MG63 (cell line): ENCODE results near the gene IDH3B. TPM values are rescaled to one million over a fixed set of nuclear protein-coding genes. Genes with fewer than 3 reads are reported as not detected.
A peak's percentile ranks its signal among the peaks of the same experiment; 100 is the strongest.
"Not testable (repeated sequence)": the region's sequence is repeated elsewhere in the genome, so short reads cannot be mapped to it uniquely, and the experiment has no call there.

Experiments
- DNase-seq: peaks from one replicate; pipeline ENCODE4 v3.0.0-alpha.2; 2020
- H3K27me3 ChIP-seq: fragments of 250-450 bp; sonication (Bioruptor Pico); 2 replicates; pipeline ENCODE4 v1.5.1; 2020; ENCODE audit warnings: mild to moderate bottlenecking, moderate library complexity
- H3K36me3 ChIP-seq: fragments of 250-450 bp; sonication (Bioruptor Pico); 2 replicates; pipeline ENCODE4 v1.5.1; 2020; ENCODE audit warnings: mild to moderate bottlenecking, moderate library complexity
- H3K4me3 ChIP-seq: fragments of 250-450 bp; sonication (Bioruptor Pico); 2 replicates; pipeline ENCODE4 v1.5.1; 2020; ENCODE audit warnings: mild to moderate bottlenecking, moderate library complexity
- H3K9me3 ChIP-seq: fragments of 250-450 bp; sonication (Bioruptor Pico); 2 replicates; pipeline ENCODE4 v1.5.1; 2020; ENCODE audit warnings: mild to moderate bottlenecking, moderate library complexity
- total RNA-seq: library from RNA; depleted of rRNA; stranded (reverse); fragments of >200 nt; shearing (Covaris generic); gene quantifications from 2 replicates; pipeline ENCODE4 v1.2.3, GENCODE V29; 2014; ENCODE audit warnings: low replicate concordance

The IDH3B gene
- total RNA-seq, 1 experiment from 2014 or later = 122 TPM

- Histone ChIP-seq H3K4me3 (no peak overlapping the region), H3K9me3 (no peaks in the 10 kb centered on the region), H3K27me3 (peaks cover 13% of the 10 kb centered on the region), H3K36me3 (no peaks in the 10 kb centered on the region)
- no peak for DNase-seq
Measured at GRCh38 chr20:2697768-2698167, 33.8 kb upstream of the IDH3B start.

GRCh38 chr20:2696646-2697045, 32.6 kb upstream of the IDH3B start:
- peaks cover 13% of the 10 kb centered on the region for H3K27me3 ChIP-seq

GRCh38 chr20:2695984-2696525, 32.0 kb upstream of the IDH3B start:
- H3K9me3 ChIP-seq, H3K36me3 ChIP-seq, H3K4me3 ChIP-seq, DNase-seq: not testable (repeated sequence)
- peaks cover 13% of the 10 kb centered on the region for H3K27me3 ChIP-seq

More at GRCh38 chr20:2696646-2697045, 32.6 kb upstream of the IDH3B start:
- no peak for DNase-seq
- no peaks in the 10 kb centered on the region for H3K9me3 ChIP-seq
- H3K36me3 ChIP-seq = no peaks in the 10 kb centered on the region
- no peak overlapping the region for H3K4me3 ChIP-seq

- H3K4me3 ChIP-seq = no peak overlapping the region
- H3K27me3 ChIP-seq = peaks cover 13% of the 10 kb centered on the region
- no peak for DNase-seq
- no peaks in the 10 kb centered on the region for H3K36me3 ChIP-seq
- H3K9me3 ChIP-seq = no peaks in the 10 kb centered on the region
Measured at GRCh38 chr20:2695206-2695983, 31.4 kb upstream of the IDH3B start.

- Histone ChIP-seq H3K4me3 (no peak overlapping the region), H3K36me3 (no peaks in the 10 kb centered on the region), H3K9me3 (no peaks in the 10 kb centered on the region), H3K27me3 (peaks cover 13% of the 10 kb centered on the region)
- no peak for DNase-seq
Measured at GRCh38 chr20:2694519-2694918, 30.5 kb upstream of the IDH3B start.

- Histone ChIP-seq H3K4me3 (no peak overlapping the region), H3K9me3 (no peaks in the 10 kb centered on the region), H3K27me3 (peaks cover 13% of the 10 kb centered on the region), H3K36me3 (no peaks in the 10 kb centered on the region)
- DNase-seq = no peak
Measured at GRCh38 chr20:2694008-2694471, 30.0 kb upstream of the IDH3B start.

GRCh38 chr20:2693286-2694007, 29.4 kb upstream of the IDH3B start:
- Histone ChIP-seq H3K9me3 (no peaks in the 10 kb centered on the region), H3K4me3 (no peak overlapping the region), H3K27me3 (peaks cover 13% of the 10 kb centered on the region), H3K36me3 (no peaks in the 10 kb centered on the region)
- DNase-seq = peak; percentile 22

GRCh38 chr20:2692886-2693285, 28.9 kb upstream of the IDH3B start:
- Histone ChIP-seq H3K4me3 (no peak overlapping the region), H3K9me3 (no peaks in the 10 kb centered on the region), H3K27me3 (peaks cover 13% of the 10 kb centered on the region), H3K36me3 (no peaks in the 10 kb centered on the region)
- no peak for DNase-seq

GRCh38 chr20:2692036-2692885, 28.2 kb upstream of the IDH3B start, which contains the start of gene EBF4:
Gene EBF4, plus strand, starts transcription at chr20:2692780. Its CDS starts 866 bp downstream, at chr20:2693646.
- H3K36me3 ChIP-seq = no peaks in the 10 kb centered on the region
- no peak for DNase-seq
- no peak within 1 kb of the TSS for H3K4me3 ChIP-seq
- H3K27me3 ChIP-seq = peaks cover 13% of the 10 kb centered on the region
- H3K9me3 ChIP-seq = no peaks in the 10 kb centered on the region

- Histone ChIP-seq H3K27me3 (peaks cover 13% of the 10 kb centered on the region), H3K4me3 (no peak overlapping the region), H3K9me3 (no peaks in the 10 kb centered on the region), H3K36me3 (no peaks in the 10 kb centered on the region)
- no peak for DNase-seq
Measured at GRCh38 chr20:2691663-2692035, 27.6 kb upstream of the IDH3B start.

- no peaks in the 10 kb centered on the region for H3K9me3 ChIP-seq
- no peak for DNase-seq
- peaks cover 13% of the 10 kb centered on the region for H3K27me3 ChIP-seq
Measured at GRCh38 chr20:2691127-2691526, 27.1 kb upstream of the IDH3B start.

GRCh38 chr20:2690718-2691117, 26.7 kb upstream of the IDH3B start:
- Histone ChIP-seq H3K36me3 (no peaks in the 10 kb centered on the region), H3K4me3 (no peak overlapping the region), H3K27me3 (peaks cover 13% of the 10 kb centered on the region), H3K9me3 (no peaks in the 10 kb centered on the region)
- no peak for DNase-seq

More at GRCh38 chr20:2691127-2691526, 27.1 kb upstream of the IDH3B start:
- Histone ChIP-seq H3K4me3 (no peak overlapping the region), H3K36me3 (no peaks in the 10 kb centered on the region)

- Histone ChIP-seq H3K4me3 (no peak overlapping the region), H3K9me3 (no peaks in the 10 kb centered on the region), H3K27me3 (peaks cover 13% of the 10 kb centered on the region), H3K36me3 (no peaks in the 10 kb centered on the region)
- DNase-seq = no peak
Measured at GRCh38 chr20:2690213-2690612, 26.2 kb upstream of the IDH3B start.

GRCh38 chr20:2688041-2688591, 24.1 kb upstream of the IDH3B start:
- H3K36me3 ChIP-seq = no peaks in the 10 kb centered on the region
- H3K4me3 ChIP-seq = no peak overlapping the region
- H3K9me3 ChIP-seq = no peaks in the 10 kb centered on the region
- no peak for DNase-seq
- no peaks in the 10 kb centered on the region; the same call in 1 of the 2 replicates for H3K27me3 ChIP-seq

GRCh38 chr20:2687514-2687913, 23.5 kb upstream of the IDH3B start:
- Histone ChIP-seq H3K36me3 (no peaks in the 10 kb centered on the region), H3K4me3 (no peak overlapping the region), H3K9me3 (no peaks in the 10 kb centered on the region), H3K27me3 (no peaks in the 10 kb centered on the region; the same call in 1 of the 2 replicates)
- DNase-seq = no peak

GRCh38 chr20:2684817-2685216, 20.8 kb upstream of the IDH3B start:
- H3K36me3 ChIP-seq, H3K4me3 ChIP-seq, H3K27me3 ChIP-seq, H3K9me3 ChIP-seq, DNase-seq: not testable (repeated sequence)
